Glutamatergic neuron (in vitro differentiated cells): Measurements from ENCODE around the gene GUCA2A. TPM values are rescaled to one million over a fixed set of nuclear protein-coding genes. Genes with fewer than 3 reads are reported as not detected.

Experiments
- DNase-seq: peaks from one replicate; pipeline ENCODE4 v3.0.0; 2022
- H3K27ac Mint-ChIP-seq: one replicate; pipeline ENCODE4 v1.8.0; 2020; ENCODE audit warnings: mild to moderate bottlenecking, mixed read lengths, inconsistent platforms; ENCODE audit not compliant: unreplicated experiment
- H3K27me3 Mint-ChIP-seq: one replicate; pipeline ENCODE4 v1.8.0; 2020; ENCODE audit warnings: mild to moderate bottlenecking, moderate library complexity, mixed read lengths, inconsistent platforms; ENCODE audit not compliant: unreplicated experiment
- H3K36me3 Mint-ChIP-seq: one replicate; pipeline ENCODE4 v1.8.0; 2020; ENCODE audit warnings: mild to moderate bottlenecking, mixed read lengths, inconsistent platforms; ENCODE audit not compliant: unreplicated experiment
- H3K4me1 Mint-ChIP-seq: one replicate; pipeline ENCODE4 v1.8.0; 2020; ENCODE audit warnings: mild to moderate bottlenecking, low read depth, mixed read lengths, inconsistent platforms; ENCODE audit not compliant: unreplicated experiment
- H3K4me3 Mint-ChIP-seq: one replicate; pipeline ENCODE4 v1.8.0; 2020; ENCODE audit warnings: mild to moderate bottlenecking, mixed read lengths, inconsistent platforms; ENCODE audit not compliant: unreplicated experiment
- H3K9me3 Mint-ChIP-seq: one replicate; pipeline ENCODE4 v1.8.0; 2020; ENCODE audit warnings: mild to moderate bottlenecking, moderate library complexity, mixed read lengths, inconsistent platforms; ENCODE audit not compliant: unreplicated experiment
- CTCF ChIP-seq: fragments of 200-600 bp; sonication (generic); IDR thresholded peaks from one replicate; pipeline ENCODE4 v1.5.0; 2021; ENCODE audit not compliant: partially characterized antibody, unreplicated experiment
- total RNA-seq: library from RNA; stranded (reverse); fragmentation: NEBNext Ultra II Directional; extraction: Animal tissue kit (Norgen Biotek cat#: 25700); gene quantifications from one replicate; pipeline ENCODE4 v1.2.1, GENCODE V29; 2021; ENCODE audit not compliant: unreplicated experiment

GUCA2A gene
- total RNA-seq, 1 donor from 2014 or later = not detected

- no peak for DNase-seq
Measured at GRCh38 chr1:42117214-42117613, 47.3 kb downstream of the GUCA2A start.

GRCh38 chr1:42114229-42114628, 50.3 kb downstream of the GUCA2A start:
- no peaks in the 10 kb centered on the region for H3K9me3 Mint-ChIP-seq
- H3K4me3 Mint-ChIP-seq = no peak overlapping the region
- no peak overlapping the region for H3K27ac Mint-ChIP-seq

More at GRCh38 chr1:42117214-42117613, 47.3 kb downstream of the GUCA2A start:
- H3K4me3 Mint-ChIP-seq = no peak overlapping the region
- H3K27me3 Mint-ChIP-seq = no peaks in the 10 kb centered on the region
- TF ChIP-seq CTCF = no peak
- H3K36me3 Mint-ChIP-seq = no peaks in the 10 kb centered on the region
- no peaks in the 10 kb centered on the region for H3K9me3 Mint-ChIP-seq
- no peak overlapping the region for H3K27ac Mint-ChIP-seq
- no peaks in the 10 kb centered on the region for H3K4me1 Mint-ChIP-seq

More at GRCh38 chr1:42114229-42114628, 50.3 kb downstream of the GUCA2A start:
- Mint-ChIP-seq H3K36me3 (no peaks in the 10 kb centered on the region), H3K27me3 (no peaks in the 10 kb centered on the region), H3K4me1 (no peaks in the 10 kb centered on the region)
- no peak for DNase-seq
- TF ChIP-seq CTCF = no peak

Other genes starting within 250 kb of the GUCA2A start
- gene HIVEP3, start 245.8 kb downstream of the GUCA2A start, total RNA-seq = 15.1 TPM
- gene GUCA2B, start 11.3 kb downstream of the GUCA2A start, total RNA-seq = not detected
- 45.0 TPM for gene FOXJ3, start 170.5 kb upstream of the GUCA2A start, total RNA-seq
- gene RIMKLA, start 216.0 kb upstream of the GUCA2A start, total RNA-seq = 4.1 TPM